GM23338 (cell line): ENCODE measurements around the gene FRMD3. TPM values are rescaled to one million over a fixed set of nuclear protein-coding genes. Genes with fewer than 3 reads are reported as not detected.

ENCODE experiments used
- ATAC-seq: fragments of 200-7000 bp; cut with Tn5 transposase; 3 replicates; pipeline ENCODE4 v1.9.1; 2020
- DNase-seq: peaks from one replicate; pipeline ENCODE4 v3.0.0-alpha.2; 2015; ENCODE audit warnings: low spot score
- H2AFZ ChIP-seq: fragments of 200-600 bp; sonication (generic); 2 replicates; pipeline ENCODE4 v1.8.0; 2016; ENCODE audit warnings: antibody characterized with exemption, mild to moderate bottlenecking, moderate library complexity
- H3F3A ChIP-seq: fragments of 200-600 bp; sonication (generic); replicated peaks from 2 replicates; pipeline ENCODE4 v1.8.0; 2017; ENCODE audit warnings: antibody characterized with exemption, mixed run types, low read depth
- H3K27ac ChIP-seq: fragments of 200-600 bp; sonication (generic); 2 replicates; pipeline ENCODE4 v1.6.1; 2016; ENCODE audit warnings: low read depth
- H3K27me3 ChIP-seq: fragments of 200-600 bp; sonication (generic); 2 replicates; pipeline ENCODE4 v1.8.0; 2016; ENCODE audit warnings: mild to moderate bottlenecking, mixed run types, moderate library complexity; ENCODE audit not compliant: insufficient read depth
- H3K36me3 ChIP-seq: fragments of 200-600 bp; sonication (generic); 2 replicates; pipeline ENCODE4 v1.8.0; 2016; ENCODE audit warnings: mild to moderate bottlenecking; ENCODE audit not compliant: insufficient read depth
- H3K4me1 ChIP-seq: fragments of 200-600 bp; sonication (generic); 2 replicates; pipeline ENCODE4 v1.8.0; 2016; ENCODE audit warnings: mild to moderate bottlenecking, moderate library complexity; ENCODE audit not compliant: insufficient read depth
- H3K4me2 ChIP-seq: fragments of 200-600 bp; sonication (generic); 2 replicates; pipeline ENCODE4 v1.7.1; 2017; ENCODE audit warnings: mixed run types
- H3K4me3 ChIP-seq: fragments of 200-600 bp; sonication (generic); 2 replicates; pipeline ENCODE4 v1.6.1; 2016; ENCODE audit warnings: mixed run types
- H3K79me2 ChIP-seq: fragments of 200-600 bp; sonication (generic); replicated peaks from 2 replicates; pipeline ENCODE4 v1.8.0; 2017; ENCODE audit warnings: mild to moderate bottlenecking; ENCODE audit not compliant: insufficient read depth
- H3K9me2 ChIP-seq: fragments of 200-600 bp; sonication (generic); 2 replicates; pipeline ENCODE4 v1.8.0; 2017; ENCODE audit not compliant: insufficient read depth
- H4K20me1 ChIP-seq: fragments of 200-600 bp; sonication (generic); replicated peaks from 2 replicates; pipeline ENCODE4 v1.8.0; 2017; ENCODE audit warnings: mild to moderate bottlenecking; ENCODE audit not compliant: insufficient read depth
- H3K27ac Mint-ChIP-seq: 2 replicates; pipeline ENCODE4 v1.8.0; 2020; ENCODE audit warnings: inconsistent platforms, mild to moderate bottlenecking, moderate library complexity, mixed read lengths
- H3K27me3 Mint-ChIP-seq: 3 replicates; pipeline ENCODE4 v1.8.0; 2022; ENCODE audit warnings: low read depth, mild to moderate bottlenecking, moderate library complexity, mixed read lengths, inconsistent platforms; ENCODE audit not compliant: insufficient read depth, poor library complexity
- H3K36me3 Mint-ChIP-seq: 3 replicates; pipeline ENCODE4 v1.8.0; 2021; ENCODE audit warnings: low read depth, mild to moderate bottlenecking, inconsistent platforms, moderate library complexity, mixed read lengths
- H3K4me1 Mint-ChIP-seq: 3 replicates; pipeline ENCODE4 v1.8.0; 2020; ENCODE audit warnings: mild to moderate bottlenecking, inconsistent platforms, mixed read lengths
- H3K4me3 Mint-ChIP-seq: 3 replicates; pipeline ENCODE4 v1.8.0; 2021; ENCODE audit warnings: moderate library complexity, mild to moderate bottlenecking, inconsistent platforms, mixed read lengths
- H3K9me3 Mint-ChIP-seq: 3 replicates; pipeline ENCODE4 v1.8.0; 2020; ENCODE audit warnings: moderate library complexity, mild to moderate bottlenecking, inconsistent platforms, mixed read lengths
- CREB1 ChIP-seq: fragments of 250-450 bp; sonication (Bioruptor Pico); IDR thresholded peaks from 2 replicates; pipeline ENCODE4 v1.5.0; 2020; ENCODE audit warnings: low read depth, mild to moderate bottlenecking, moderate library complexity
- CTCF ChIP-seq, 2 experiments: fragments of 200-600 bp in 1 of 2; sonication (generic) in 1 of 2; conservative IDR thresholded peaks; 2 replicates each; pipeline versions ENCODE4 v1.5.1 to v1.6.1; 2016 to 2017; ENCODE audit warnings: antibody characterized with exemption in 2 of 2, low read depth in 2 of 2, mild to moderate bottlenecking in 2 of 2, moderate library complexity in 1 of 2
- ETS1 ChIP-seq: IDR thresholded peaks from 2 replicates; pipeline ENCODE4 v1.6.1; 2016; ENCODE audit warnings: antibody characterized with exemption
- EZH2 ChIP-seq: fragments of 200-600 bp; sonication (generic); IDR thresholded peaks from one replicate; pipeline ENCODE4 v1.8.0; 2017; ENCODE audit warnings: antibody characterized with exemption, mild to moderate bottlenecking, low read depth; ENCODE audit not compliant: unreplicated experiment
- JUNB ChIP-seq: IDR thresholded peaks from one replicate; pipeline ENCODE4 v1.6.1; 2016; ENCODE audit warnings: antibody characterized with exemption; ENCODE audit not compliant: unreplicated experiment
- NANOG ChIP-seq: IDR thresholded peaks from 2 replicates; pipeline ENCODE4 v1.6.1; 2016; ENCODE audit warnings: antibody characterized with exemption, borderline replicate concordance
- POLR2AphosphoS5 ChIP-seq: IDR thresholded peaks from 2 replicates; pipeline ENCODE4 v1.6.1; 2016; ENCODE audit warnings: antibody characterized with exemption, low read depth
- STAT1 ChIP-seq: IDR thresholded peaks from one replicate; pipeline ENCODE4 v1.6.1; 2016; ENCODE audit warnings: antibody characterized with exemption; ENCODE audit not compliant: unreplicated experiment
- ZNF331 ChIP-seq: fragments of 250-450 bp; sonication (Bioruptor Pico); IDR thresholded peaks from 2 replicates; pipeline ENCODE4 v1.5.0; 2020; ENCODE audit warnings: low read depth, mild to moderate bottlenecking, moderate library complexity
- ZNF462 ChIP-seq: fragments of 250-450 bp; sonication (Bioruptor Pico); IDR thresholded peaks from 2 replicates; pipeline ENCODE4 v1.5.0; 2020; ENCODE audit warnings: mild to moderate bottlenecking, moderate library complexity
- polyA plus RNA-seq: library from polyadenylated mRNA; unstranded; fragments of >200 nt; fragmentation: Nextera tagmentation; extraction: Ambion mirVana; gene quantifications from 2 replicates; pipeline ENCODE4 v1.2.1, GENCODE V29; 2016
- total RNA-seq: library from RNA; depleted of rRNA; stranded (reverse); fragments of >200 nt; shearing (Covaris generic); gene quantifications from 2 replicates; pipeline ENCODE4 v1.2.3, GENCODE V29; 2014

Gene FRMD3
- total and polyA plus RNA-seq, 2 experiments from 2014 or later = 0.47 to 1.2 TPM

- ATAC-seq (no peak), DNase-seq (no peak)
- Histone ChIP-seq H4K20me1 (no peaks in the 10 kb centered on the region), H3K4me2 (no peak overlapping the region), H3K9me2 (no peaks in the 10 kb centered on the region), H3K27ac (no peak overlapping the region), H3K79me2 (no peaks in the 10 kb centered on the region), H3K4me3 (no peak overlapping the region), H2AFZ (no peak overlapping the region), H3K4me1 (no peaks in the 10 kb centered on the region), H3K27me3 (no peaks in the 10 kb centered on the region), H3F3A (no peaks in the 10 kb centered on the region), H3K36me3 (no peaks in the 10 kb centered on the region)
- Mint-ChIP-seq H3K4me3 (no peak overlapping the region), H3K27me3 (no peaks in the 10 kb centered on the region), H3K9me3 (no peaks in the 10 kb centered on the region; the same call in 1 of the 3 replicates), H3K36me3 (no peaks in the 10 kb centered on the region), H3K4me1 (no peaks in the 10 kb centered on the region), H3K27ac (no peak overlapping the region)
- no peak for TF ChIP-seq JUNB
- no peak for TF ChIP-seq ZNF331 (CRISPR knock-in tag)
Measured at GRCh38 chr9:83560169-83560826, 22.1 kb upstream of the FRMD3 start.

- Histone ChIP-seq H3K36me3 (no peaks in the 10 kb centered on the region), H3K27me3 (no peaks in the 10 kb centered on the region), H3K4me3 (no peak overlapping the region), H2AFZ (no peak overlapping the region), H4K20me1 (no peaks in the 10 kb centered on the region), H3K4me2 (no peak overlapping the region), H3F3A (no peaks in the 10 kb centered on the region), H3K27ac (no peak overlapping the region), H3K4me1 (no peaks in the 10 kb centered on the region), H3K9me2 (no peaks in the 10 kb centered on the region), H3K79me2 (no peaks in the 10 kb centered on the region)
- H3K4me1 Mint-ChIP-seq = no peaks in the 10 kb centered on the region
- DNase-seq (no peak), ATAC-seq (no peak)
- TF ChIP-seq CREB1 (CRISPR knock-in tag) (no peak), ETS1 (no peak), JUNB (no peak), NANOG (no peak), STAT1 (no peak), POLR2AphosphoS5 (no peak), ZNF462 (CRISPR knock-in tag) (no peak), CTCF (conservative IDR thresholded peaks at IDR 0.05; ENCODE audit: low read depth in 2 of 2) (no peak), ZNF331 (CRISPR knock-in tag) (no peak), EZH2 (no peak)
- H3K27ac Mint-ChIP-seq = no peak overlapping the region
- H3K4me3 Mint-ChIP-seq = no peak overlapping the region
- H3K9me3 Mint-ChIP-seq = peaks cover 23% of the 10 kb centered on the region
- no peaks in the 10 kb centered on the region for H3K27me3 Mint-ChIP-seq
- H3K36me3 Mint-ChIP-seq = peaks cover 4% of the 10 kb centered on the region; the same call in 1 of the 3 replicates
Measured at GRCh38 chr9:83557771-83558170, 19.6 kb upstream of the FRMD3 start.
